Astrocyte of the cerebellum (primary cell): ENCODE data around the gene RIPOR2.

Experiments
- DNase-seq: peaks from one replicate; pipeline ENCODE4 v3.0.0-alpha.2; 2011; ENCODE audit warnings: low read depth
- H3K4me3 ChIP-seq: 2 replicates; pipeline ENCODE4 v1.5.1; 2011; ENCODE audit warnings: mild to moderate bottlenecking, low read depth, low read length, moderate library complexity
- in situ Hi-C: cut with HindIII; loops from 2 replicates; pipeline ENCODE4 v1.10.0; 2017; ENCODE audit warnings: low sequenced_read_pairs
- TF ChIP-seq, protein P1 (sequence below): IDR thresholded peaks from 2 replicates; pipeline ENCODE4 v1.5.1; 2012; ENCODE audit warnings: low read length, low read depth, moderate library complexity, mild to moderate bottlenecking; ENCODE audit errors: missing control alignments

Gene RIPOR2

GRCh38 chr6:24967211-24967610 lies 31.5 kb upstream of the RIPOR2 start:
- in situ Hi-C loops: no loop called here
- DNase-seq: no peak
- H3K4me3 ChIP-seq: no peak overlapping the region
- TF ChIP-seq, protein P1, sequence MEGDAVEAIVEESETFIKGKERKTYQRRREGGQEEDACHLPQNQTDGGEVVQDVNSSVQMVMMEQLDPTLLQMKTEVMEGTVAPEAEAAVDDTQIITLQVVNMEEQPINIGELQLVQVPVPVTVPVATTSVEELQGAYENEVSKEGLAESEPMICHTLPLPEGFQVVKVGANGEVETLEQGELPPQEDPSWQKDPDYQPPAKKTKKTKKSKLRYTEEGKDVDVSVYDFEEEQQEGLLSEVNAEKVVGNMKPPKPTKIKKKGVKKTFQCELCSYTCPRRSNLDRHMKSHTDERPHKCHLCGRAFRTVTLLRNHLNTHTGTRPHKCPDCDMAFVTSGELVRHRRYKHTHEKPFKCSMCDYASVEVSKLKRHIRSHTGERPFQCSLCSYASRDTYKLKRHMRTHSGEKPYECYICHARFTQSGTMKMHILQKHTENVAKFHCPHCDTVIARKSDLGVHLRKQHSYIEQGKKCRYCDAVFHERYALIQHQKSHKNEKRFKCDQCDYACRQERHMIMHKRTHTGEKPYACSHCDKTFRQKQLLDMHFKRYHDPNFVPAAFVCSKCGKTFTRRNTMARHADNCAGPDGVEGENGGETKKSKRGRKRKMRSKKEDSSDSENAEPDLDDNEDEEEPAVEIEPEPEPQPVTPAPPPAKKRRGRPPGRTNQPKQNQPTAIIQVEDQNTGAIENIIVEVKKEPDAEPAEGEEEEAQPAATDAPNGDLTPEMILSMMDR: no peak

DNA sequence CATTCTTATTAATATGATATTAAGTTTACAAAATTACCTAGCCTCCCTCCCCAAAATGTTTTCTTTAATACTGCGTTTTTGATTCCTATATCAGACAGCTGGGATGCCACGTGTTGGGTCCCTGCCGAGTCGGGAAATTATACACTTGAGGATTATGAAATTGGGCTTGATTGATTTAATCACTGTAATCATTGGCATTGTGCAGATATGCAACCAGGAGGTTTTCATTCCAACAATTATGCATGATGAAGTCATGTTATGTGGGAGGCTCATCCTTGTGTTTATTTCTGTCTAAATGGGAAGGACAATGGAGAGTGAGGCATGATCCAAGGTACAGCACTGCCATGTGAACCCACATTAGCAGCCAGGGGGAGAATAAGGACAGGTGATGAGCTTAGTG lies 30.6 kb upstream of the RIPOR2 start:
- TF ChIP-seq, protein P1: no peak
- in situ Hi-C loops: no loop called here
- H3K4me3 ChIP-seq: no peak overlapping the region
- DNase-seq: no peak

GRCh38 chr6:24963887-24964570 lies 28.3 kb upstream of the RIPOR2 start:
- in situ Hi-C loops: no loop called here
- H3K4me3 ChIP-seq: no peak overlapping the region
- TF ChIP-seq, protein P1: no peak
- no peak for DNase-seq

DNA sequence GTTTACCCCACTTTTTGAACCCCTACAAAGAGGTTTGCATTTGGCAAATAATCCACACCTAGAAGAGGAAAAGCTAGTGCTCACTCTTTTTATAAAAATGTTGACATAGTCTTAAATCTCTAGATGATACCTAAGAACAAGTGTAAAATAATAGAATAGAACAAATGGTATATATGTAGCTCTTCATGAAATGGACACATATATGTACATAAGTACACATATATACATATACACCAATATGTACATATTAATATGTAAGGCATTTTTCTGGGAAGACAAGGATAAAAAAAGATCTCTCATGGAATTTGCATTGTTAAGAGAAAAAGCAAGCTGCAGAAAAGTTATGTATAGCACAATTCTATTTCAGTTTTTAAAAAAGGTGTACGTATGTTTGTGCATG lies 27.6 kb upstream of the RIPOR2 start:
- TF ChIP-seq, protein P1: no peak
- H3K4me3 ChIP-seq: no peak overlapping the region
- DNase-seq: no peak
- in situ Hi-C loops: no loop called here

DNA sequence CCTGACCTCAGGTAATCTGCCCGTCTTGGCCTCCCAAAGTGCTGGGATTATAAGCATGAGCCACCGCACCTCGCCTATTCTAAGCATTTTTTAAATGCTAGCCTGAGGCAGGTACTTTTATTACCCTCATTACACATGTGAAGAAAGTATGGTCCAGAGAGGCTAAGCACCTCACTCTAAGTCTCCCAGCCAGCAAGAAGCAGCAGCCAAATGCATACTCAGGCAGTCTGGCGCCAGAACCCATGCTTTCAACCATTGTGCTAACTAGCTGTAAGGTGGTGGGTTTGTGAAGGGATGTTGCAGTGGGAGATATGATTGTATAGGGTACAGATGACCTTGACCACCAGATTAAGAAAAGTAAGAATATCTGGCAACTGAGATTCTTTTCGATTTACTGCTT lies 26.1 kb upstream of the RIPOR2 start:
- H3K4me3 ChIP-seq: no peak overlapping the region
- DNase-seq: no peak
- TF ChIP-seq, protein P1: no peak
- in situ Hi-C loops: no loop called here

- no peak for DNase-seq
- TF ChIP-seq, protein P1: no peak
- in situ Hi-C loops: no loop called here
- H3K4me3 ChIP-seq: no peak overlapping the region
Observed at GRCh38 chr6:24960991-24961475, 25.3 kb upstream of the RIPOR2 start.

GRCh38 chr6:24959319-24959718 lies 23.6 kb upstream of the RIPOR2 start:
- TF ChIP-seq, protein P1: no peak

More at GRCh38 chr6:24959319-24959718, 23.6 kb upstream of the RIPOR2 start:
- in situ Hi-C loops: no loop called here
- DNase-seq: no peak
- no peak overlapping the region for H3K4me3 ChIP-seq
